ENCODE results near the gene CCDC183. TPM values are rescaled to one million over a fixed set of nuclear protein-coding genes. Genes with fewer than 3 reads are reported as not detected.

The CCDC183 gene
- total RNA-seq, 1 experiment from 2014 or later, result 4.2 TPM

DNA sequence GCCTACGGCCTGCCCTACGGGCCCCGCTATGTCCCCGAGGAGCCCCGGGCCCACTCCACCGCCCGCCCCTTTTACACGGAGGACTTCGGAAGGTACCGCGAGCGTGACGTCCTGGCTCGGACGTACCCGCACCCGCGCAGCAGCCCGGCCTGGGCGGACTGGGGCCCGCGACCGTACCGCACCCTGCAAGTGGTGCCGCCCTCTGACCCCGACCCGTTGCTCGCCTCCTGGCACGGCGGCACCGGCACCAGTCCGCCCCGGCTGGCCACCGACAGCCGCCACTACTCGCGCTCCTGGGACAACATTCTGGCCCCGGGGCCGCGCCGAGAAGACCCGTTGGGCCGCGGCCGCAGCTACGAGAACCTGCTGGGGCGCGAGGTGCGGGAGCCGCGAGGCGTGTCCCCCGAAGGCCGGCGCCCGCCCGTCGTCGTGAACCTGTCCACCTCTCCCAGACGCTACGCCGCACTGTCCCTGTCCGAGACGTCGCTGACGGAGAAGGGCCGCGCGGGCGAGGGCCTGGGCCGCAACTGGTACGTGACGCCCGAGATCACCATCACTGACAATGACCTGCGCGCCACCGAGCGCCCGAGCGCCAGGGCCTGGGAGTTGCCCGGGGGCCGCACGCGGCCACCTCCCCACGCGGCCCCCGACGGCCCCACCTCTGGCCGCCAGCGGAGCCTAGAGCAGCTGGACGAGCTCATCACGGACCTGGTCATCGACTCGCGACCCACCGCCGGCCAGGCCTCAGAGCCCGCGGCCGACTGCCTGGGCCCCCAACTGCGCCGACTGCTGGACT, 49.5 kb downstream of the CCDC183 start:
- no peaks in the 10 kb centered on the region for H3K27me3 Mint-ChIP-seq (ENCODE audit: insufficient read depth, unreplicated experiment)
- H3K36me3 Mint-ChIP-seq (ENCODE audit: insufficient read depth, unreplicated experiment), result peaks cover 74% of the 10 kb centered on the region
- Histone ChIP-seq H3K36me3 (ENCODE audit: control insufficient read depth, insufficient read depth, low read length) (no peaks in the 10 kb centered on the region), H3K4me1 (peaks cover 26% of the 10 kb centered on the region), H3K9me3 (no peaks in the 10 kb centered on the region), H3K4me3 (ENCODE audit: low read depth, low read length) (no peak overlapping the region), H3K27me3 (replicated peaks; ENCODE audit: control insufficient read depth, insufficient read depth, low read length) (no peaks in the 10 kb centered on the region)
- peak overlapping the region; percentile 33 for H3K4me3 Mint-ChIP-seq (ENCODE audit: unreplicated experiment)
- no peak for DNase-seq
- H3K27ac Mint-ChIP-seq (ENCODE audit: unreplicated experiment), result no peak overlapping the region
- no peaks in the 10 kb centered on the region for H3K9me3 Mint-ChIP-seq (ENCODE audit: unreplicated experiment)
- ChIA-PET CTCF (no interaction called here), POLR2A (no interaction called here)
- H3K4me1 Mint-ChIP-seq (ENCODE audit: low read depth, unreplicated experiment), result no peaks in the 10 kb centered on the region
- BruUV-seq (replicated peaks), result no TSS peak
- intact Hi-C loops (cut with micrococcal nuclease; ENCODE audit: unreplicated experiment), result loop anchor here (5.0 to 10.0 kb wide), 2 partner anchors 38 to 99 kb away; partner anchors contain the start of genes C8G, FBXW5 and RABL6
- TF ChIP-seq, protein P1, sequence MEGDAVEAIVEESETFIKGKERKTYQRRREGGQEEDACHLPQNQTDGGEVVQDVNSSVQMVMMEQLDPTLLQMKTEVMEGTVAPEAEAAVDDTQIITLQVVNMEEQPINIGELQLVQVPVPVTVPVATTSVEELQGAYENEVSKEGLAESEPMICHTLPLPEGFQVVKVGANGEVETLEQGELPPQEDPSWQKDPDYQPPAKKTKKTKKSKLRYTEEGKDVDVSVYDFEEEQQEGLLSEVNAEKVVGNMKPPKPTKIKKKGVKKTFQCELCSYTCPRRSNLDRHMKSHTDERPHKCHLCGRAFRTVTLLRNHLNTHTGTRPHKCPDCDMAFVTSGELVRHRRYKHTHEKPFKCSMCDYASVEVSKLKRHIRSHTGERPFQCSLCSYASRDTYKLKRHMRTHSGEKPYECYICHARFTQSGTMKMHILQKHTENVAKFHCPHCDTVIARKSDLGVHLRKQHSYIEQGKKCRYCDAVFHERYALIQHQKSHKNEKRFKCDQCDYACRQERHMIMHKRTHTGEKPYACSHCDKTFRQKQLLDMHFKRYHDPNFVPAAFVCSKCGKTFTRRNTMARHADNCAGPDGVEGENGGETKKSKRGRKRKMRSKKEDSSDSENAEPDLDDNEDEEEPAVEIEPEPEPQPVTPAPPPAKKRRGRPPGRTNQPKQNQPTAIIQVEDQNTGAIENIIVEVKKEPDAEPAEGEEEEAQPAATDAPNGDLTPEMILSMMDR (IDR thresholded peaks at IDR 0.05; ENCODE audit: insufficient read depth in 1 of 2, low read depth in 1 of 2, low read length in 1 of 2, severe bottlenecking in 1 of 2, unreplicated experiment in 1 of 2), result no peak

DNA sequence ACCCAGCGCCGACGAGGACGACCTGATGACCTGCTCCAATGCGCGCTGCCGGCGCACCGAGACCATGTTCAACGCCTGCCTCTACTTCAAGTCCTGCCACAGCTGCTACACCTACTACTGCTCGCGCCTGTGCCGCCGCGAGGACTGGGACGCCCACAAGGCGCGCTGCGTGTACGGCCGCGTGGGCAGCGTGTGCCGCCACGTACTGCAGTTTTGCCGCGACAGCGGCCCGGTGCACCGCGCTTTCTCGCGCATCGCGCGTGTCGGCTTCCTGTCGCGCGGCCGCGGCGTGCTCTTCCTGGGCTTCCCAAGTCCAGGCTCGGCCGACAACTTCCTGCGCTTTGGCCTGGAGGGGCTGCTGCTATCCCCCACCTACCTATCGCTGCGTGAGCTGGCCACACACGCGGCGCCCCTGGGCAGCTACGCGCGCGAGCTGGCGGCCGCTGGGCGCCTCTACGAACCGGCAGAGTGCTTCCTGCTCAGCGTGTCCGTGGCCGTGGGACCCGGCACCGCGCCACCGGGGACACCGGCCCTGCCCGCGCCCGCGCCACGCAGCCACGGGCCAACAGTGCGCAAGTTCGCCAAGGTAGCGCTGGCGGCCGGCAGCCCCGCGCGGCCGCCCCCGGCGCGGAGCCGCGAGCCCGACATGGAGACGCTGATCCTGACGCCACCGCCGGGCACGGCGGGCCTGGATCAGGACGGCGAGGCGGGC, 50.4 kb downstream of the CCDC183 start:
- Histone ChIP-seq H3K36me3 (ENCODE audit: control insufficient read depth, insufficient read depth, low read length) (peaks cover 1% of the 10 kb centered on the region; the same call in 1 of the 2 replicates), H3K4me1 (peaks cover 19% of the 10 kb centered on the region), H3K4me3 (ENCODE audit: low read depth, low read length) (no peak overlapping the region), H3K27me3 (replicated peaks; ENCODE audit: control insufficient read depth, insufficient read depth, low read length) (no peaks in the 10 kb centered on the region), H3K9me3 (no peaks in the 10 kb centered on the region)
- BruUV-seq (replicated peaks), result no TSS peak
- H3K36me3 Mint-ChIP-seq (ENCODE audit: insufficient read depth, unreplicated experiment), result peaks cover 72% of the 10 kb centered on the region
- no peak for DNase-seq
- ChIA-PET CTCF (interaction anchor here (0.6 kb wide), 1 partner anchor 197 kb away, joined by 4 read pairs; no protein-coding TSS in a partner anchor), POLR2A (no interaction called here)
- H3K27ac Mint-ChIP-seq (ENCODE audit: unreplicated experiment), result no peak overlapping the region
- intact Hi-C loops (cut with micrococcal nuclease; ENCODE audit: unreplicated experiment), result loop anchor here (5.0 to 10.0 kb wide), 2 partner anchors 39 to 98 kb away; partner anchors contain the start of genes C8G, FBXW5 and RABL6
- no peaks in the 10 kb centered on the region for H3K9me3 Mint-ChIP-seq (ENCODE audit: unreplicated experiment)
- no peaks in the 10 kb centered on the region for H3K27me3 Mint-ChIP-seq (ENCODE audit: insufficient read depth, unreplicated experiment)
- no peaks in the 10 kb centered on the region for H3K4me1 Mint-ChIP-seq (ENCODE audit: low read depth, unreplicated experiment)
- TF ChIP-seq, protein P1 (IDR thresholded peaks at IDR 0.05; ENCODE audit: insufficient read depth in 1 of 2, low read depth in 1 of 2, low read length in 1 of 2, severe bottlenecking in 1 of 2, unreplicated experiment in 1 of 2), result no peak
- H3K4me3 Mint-ChIP-seq (ENCODE audit: unreplicated experiment), result no peak overlapping the region

DNA sequence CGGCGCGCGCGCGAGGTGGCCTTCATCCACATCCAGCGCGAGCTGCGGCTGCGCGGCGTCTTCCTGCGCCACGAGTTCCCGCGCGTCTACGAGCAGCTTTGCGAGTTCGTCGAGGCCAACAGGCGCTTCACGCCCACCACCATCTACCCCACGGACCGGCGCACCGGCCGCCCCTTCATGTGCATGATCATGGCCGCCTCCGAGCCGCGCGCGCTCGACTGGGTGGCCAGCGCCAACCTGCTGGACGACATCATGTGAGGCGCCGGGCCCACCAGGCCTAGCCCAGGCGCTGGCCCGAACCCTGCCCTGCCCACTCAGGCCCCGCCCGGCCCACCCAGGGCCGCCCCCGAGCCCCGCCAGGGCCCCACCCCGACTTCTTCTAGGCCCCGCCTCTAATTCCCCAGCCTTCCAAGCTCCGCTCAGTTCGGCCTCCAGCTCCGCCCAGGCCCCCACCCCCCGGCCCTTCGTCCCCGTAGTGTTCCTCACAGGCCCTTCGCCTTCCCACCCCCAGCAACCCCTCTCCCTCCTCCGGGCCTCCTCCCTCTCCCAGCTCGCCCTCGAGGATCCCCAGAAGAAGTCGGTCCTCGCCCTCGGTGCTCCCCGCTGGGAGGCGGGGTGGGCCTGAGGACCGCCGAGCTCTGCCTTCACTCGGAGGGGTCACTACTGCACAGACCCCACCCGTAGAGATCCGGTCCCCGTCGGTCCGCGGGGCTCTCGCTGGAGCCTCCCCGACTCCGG, 51.1 kb downstream of the CCDC183 start:
- no peaks in the 10 kb centered on the region for H3K9me3 ChIP-seq
- H3K4me1 ChIP-seq, result peaks cover 16% of the 10 kb centered on the region
- H3K27me3 ChIP-seq (replicated peaks; ENCODE audit: control insufficient read depth, insufficient read depth, low read length), result no peaks in the 10 kb centered on the region
- ChIA-PET POLR2A (interaction anchor here (0.6 kb wide), 4 partner anchors 22 to 455 kb away, joined by 3 to 5 read pairs (median 4); partner anchors contain the start of genes NRARP and TRAF2), CTCF (interaction anchor here (0.5 to 1.5 kb wide), 4 partner anchors 14 to 196 kb away, joined by 3 to 6 read pairs (median 4); no protein-coding TSS in a partner anchor)
- peak overlapping the region; percentile 97 for H3K4me3 ChIP-seq (ENCODE audit: low read depth, low read length)
- Mint-ChIP-seq H3K27ac (ENCODE audit: unreplicated experiment) (peak overlapping the region; percentile 87), H3K9me3 (ENCODE audit: unreplicated experiment) (no peaks in the 10 kb centered on the region), H3K4me1 (ENCODE audit: low read depth, unreplicated experiment) (no peaks in the 10 kb centered on the region), H3K4me3 (ENCODE audit: unreplicated experiment) (peak overlapping the region; percentile 97), H3K36me3 (ENCODE audit: insufficient read depth, unreplicated experiment) (peaks cover 70% of the 10 kb centered on the region), H3K27me3 (ENCODE audit: insufficient read depth, unreplicated experiment) (no peaks in the 10 kb centered on the region)
- TF ChIP-seq, protein P1 (IDR thresholded peaks at IDR 0.05; ENCODE audit: insufficient read depth in 1 of 2, low read depth in 1 of 2, low read length in 1 of 2, severe bottlenecking in 1 of 2, unreplicated experiment in 1 of 2), result no peak
- peaks cover 1% of the 10 kb centered on the region; the same call in 1 of the 2 replicates for H3K36me3 ChIP-seq (ENCODE audit: control insufficient read depth, insufficient read depth, low read length)
- no peak for DNase-seq
- BruUV-seq (replicated peaks), result no TSS peak
- intact Hi-C loops (cut with micrococcal nuclease; ENCODE audit: unreplicated experiment), result loop anchor here (5.0 to 10.0 kb wide), 2 partner anchors 40 to 98 kb away; partner anchors contain the start of genes C8G, FBXW5 and RABL6

Data from Caco-2 (cell line).